ENCODE measurements around the gene PSMB8. TPM values are rescaled to one million over a fixed set of nuclear protein-coding genes. Genes with fewer than 3 reads are reported as not detected.
A peak's percentile ranks its signal among the peaks of the same experiment; 100 is the strongest.
"Not testable (repeated sequence)": the region's sequence is repeated elsewhere in the genome, so short reads cannot be mapped to it uniquely, and the experiment has no call there.

Gene PSMB8
- polyA plus RNA-seq, 3 donors: 24.1 to 27.8 (median 25.7) TPM

- peak; percentile 83 to 84 (median 83) for DNase-seq (ENCODE audit: low read depth in 3 of 3, low spot score in 2 of 3)
Observed at GRCh38 chr6:32838114-32838958, 5.5 kb downstream of the PSMB8 start, which contains the start of gene TAP2. Gene TAP2 (minus strand): TSS chr6:32838739. CDS start chr6:32838233, 506 bp downstream.

DNA sequence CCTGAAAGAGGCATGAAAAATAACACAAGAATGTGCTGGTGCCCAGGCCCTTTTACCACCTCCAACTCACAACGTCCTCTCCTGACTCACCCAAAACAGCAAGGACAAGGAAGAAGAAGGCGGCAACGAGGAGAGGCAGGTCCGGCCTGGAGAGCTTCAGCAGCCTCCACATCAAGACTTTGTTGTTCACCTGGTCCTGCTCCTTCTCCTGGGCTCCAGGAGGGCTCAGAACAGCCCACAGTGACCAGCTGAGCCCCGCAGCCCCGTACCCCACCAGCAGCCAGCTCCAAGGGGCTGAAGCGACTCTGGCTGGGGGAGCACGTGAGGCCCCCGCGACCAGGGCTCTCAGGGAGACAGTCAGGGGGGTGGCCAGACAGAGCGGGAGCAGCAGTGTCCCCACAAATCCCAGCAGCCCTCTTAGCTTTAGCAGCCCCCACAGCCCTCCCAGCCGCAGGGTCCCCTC lies 6.2 kb downstream of the PSMB8 start:
- DNase-seq (ENCODE audit: low read depth in 3 of 3, low spot score in 2 of 3): no peak

GRCh38 chr6:32836873-32837272 lies 7.0 kb downstream of the PSMB8 start:
- DNase-seq (ENCODE audit: low read depth in 3 of 3, low spot score in 2 of 3): no peak

DNA sequence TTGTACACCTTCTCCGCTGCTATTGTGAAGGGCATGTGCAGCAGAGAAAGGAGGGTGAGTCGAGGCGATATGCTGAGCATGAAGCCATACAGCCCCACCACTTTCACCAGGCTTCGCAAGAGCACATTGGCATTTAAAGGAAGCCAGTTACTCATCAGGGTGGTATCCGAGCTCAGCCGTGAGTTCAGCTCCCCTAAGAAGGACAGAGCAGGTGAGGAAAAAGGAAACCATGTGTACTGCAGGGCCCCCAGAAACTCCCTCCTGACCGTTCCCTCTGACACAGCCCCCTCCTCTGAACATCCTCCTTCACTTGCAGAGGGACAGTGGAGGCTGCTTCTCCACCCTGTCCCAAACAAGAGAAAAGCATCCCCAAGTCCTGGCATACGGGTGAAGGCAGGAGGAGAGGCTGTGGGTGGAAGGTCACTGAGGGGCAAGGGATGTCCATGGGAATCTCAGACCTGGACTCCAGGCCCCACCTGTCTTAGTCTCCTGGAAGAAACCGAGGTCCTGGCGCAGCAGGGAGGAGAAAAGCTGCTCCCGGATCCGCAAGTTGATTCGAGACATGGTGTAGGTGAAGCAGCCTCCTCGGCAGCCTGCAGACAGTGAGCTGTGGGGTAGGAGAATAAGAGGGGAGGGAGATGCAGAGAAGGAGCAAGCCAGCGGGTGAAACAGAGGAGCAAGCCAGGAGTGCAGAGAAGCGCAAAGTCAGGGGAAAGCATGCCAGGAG lies 8.5 kb downstream of the PSMB8 start:
- no peak for DNase-seq (ENCODE audit: low read depth in 3 of 3, low spot score in 2 of 3)

DNA sequence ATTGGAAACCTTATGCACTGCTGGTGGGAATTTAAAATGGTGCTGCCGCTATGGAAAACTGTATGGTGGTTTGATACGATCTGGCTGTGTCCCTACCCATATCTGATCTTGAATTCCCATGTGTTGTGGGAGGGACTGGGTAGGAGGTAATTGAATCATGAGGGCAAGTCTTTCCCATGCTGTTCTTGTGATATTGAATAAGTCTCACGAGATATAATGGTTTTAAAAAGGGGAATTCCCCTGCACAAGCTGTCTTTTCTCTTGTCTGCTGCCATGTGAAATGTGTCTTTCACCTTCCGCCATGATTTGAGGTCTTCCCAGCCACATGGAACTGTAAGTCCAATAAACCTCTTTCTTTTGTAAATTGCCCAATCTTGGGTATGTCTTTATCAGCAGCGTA lies 10.2 kb downstream of the PSMB8 start:
- DNase-seq (ENCODE audit: low read depth in 3 of 3, low spot score in 2 of 3): no peak

DNA sequence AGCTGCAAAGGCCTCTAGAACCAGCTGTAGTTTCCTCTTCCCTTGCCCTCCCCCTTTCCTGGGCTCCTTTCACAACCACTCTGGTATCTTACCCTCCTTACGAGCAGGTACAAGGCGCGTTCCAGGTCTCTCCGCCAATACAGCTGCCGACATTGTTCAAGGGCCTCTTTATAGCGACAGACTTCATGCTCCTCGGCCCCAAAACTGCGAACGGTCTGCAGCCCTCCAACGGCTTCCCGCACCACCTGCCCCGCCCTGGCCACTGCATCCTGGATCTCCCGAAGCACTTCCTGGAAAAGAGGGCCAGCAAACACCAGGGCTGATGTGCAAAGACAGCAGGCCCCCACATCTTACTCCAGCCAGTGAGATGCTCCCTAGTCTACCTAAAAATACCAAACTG lies 11.3 kb downstream of the PSMB8 start:
- DNase-seq (ENCODE audit: low read depth in 3 of 3, low spot score in 2 of 3): no peak

DNA sequence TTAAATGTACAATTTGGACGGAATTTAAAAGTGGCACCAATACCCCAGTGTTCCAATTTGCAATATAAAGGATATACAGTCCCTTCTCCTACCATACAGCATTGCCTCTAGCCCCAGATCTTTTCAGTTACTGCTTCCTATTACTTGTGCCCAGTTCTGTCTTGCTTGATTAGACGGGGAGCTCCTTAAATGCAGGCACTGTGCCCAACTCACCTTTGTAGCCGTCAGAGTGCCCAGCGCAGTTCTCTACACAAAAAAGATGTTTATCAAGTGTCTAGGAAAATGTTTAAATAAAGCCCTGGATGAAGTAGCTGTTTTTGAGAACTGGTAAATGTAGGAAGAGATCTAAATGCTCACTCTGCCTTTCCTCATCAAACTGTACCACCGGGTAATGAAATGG lies 12.9 kb downstream of the PSMB8 start:
- no peak for DNase-seq (ENCODE audit: low read depth in 3 of 3, low spot score in 2 of 3)

- DNase-seq (ENCODE audit: low read depth in 3 of 3, low spot score in 2 of 3): no peak
Observed at GRCh38 chr6:32830017-32830416, 13.8 kb downstream of the PSMB8 start.

DNA sequence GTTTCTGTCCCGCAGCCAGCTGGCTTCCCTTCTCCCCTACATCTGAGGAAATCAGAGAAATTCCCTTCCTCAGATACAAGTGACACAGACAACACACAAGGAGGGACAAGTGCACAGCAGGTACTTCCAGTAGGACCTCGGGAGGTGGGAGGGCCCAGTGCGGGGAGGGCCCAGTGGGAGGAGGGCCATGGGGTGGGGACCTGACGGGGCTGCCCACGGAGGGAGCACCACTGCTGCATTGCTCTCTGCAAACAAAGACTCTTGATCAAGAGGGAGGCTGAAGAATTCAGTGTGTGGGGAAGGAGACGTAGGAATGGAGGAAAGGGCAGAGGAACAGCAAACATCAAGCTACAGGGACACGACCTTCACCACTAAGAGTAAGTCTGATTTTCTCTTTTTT lies 14.4 kb downstream of the PSMB8 start:
- DNase-seq (ENCODE audit: low read depth in 3 of 3, low spot score in 2 of 3): no peak

- DNase-seq (ENCODE audit: low read depth in 3 of 3, low spot score in 2 of 3): no peak
Observed at GRCh38 chr6:32827025-32827424, 16.8 kb downstream of the PSMB8 start.

- no peak for DNase-seq (ENCODE audit: low read depth in 3 of 3, low spot score in 2 of 3)
Observed at GRCh38 chr6:32825966-32826365, 17.9 kb downstream of the PSMB8 start.

GRCh38 chr6:32819729-32820128 lies 24.1 kb downstream of the PSMB8 start:
- no peak for DNase-seq (ENCODE audit: low read depth in 3 of 3, low spot score in 2 of 3)

DNA sequence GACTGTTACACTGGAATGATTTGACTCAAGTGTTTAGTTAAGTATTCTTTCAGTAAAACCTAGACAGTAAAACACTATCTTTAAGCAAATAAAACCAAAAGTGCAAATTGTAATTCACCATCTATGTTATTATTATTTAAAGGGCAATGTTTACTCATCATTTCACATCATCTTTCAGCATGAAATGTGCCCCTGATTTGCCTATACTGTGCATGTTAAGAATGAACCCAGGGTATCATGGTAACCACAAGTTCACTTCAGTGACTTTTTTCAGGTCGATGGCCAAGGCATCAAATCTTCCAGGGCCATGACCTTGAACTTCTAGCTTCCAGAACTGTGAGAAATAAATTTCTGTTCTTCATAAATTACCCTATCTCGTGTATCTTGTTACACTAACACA lies 25.0 kb downstream of the PSMB8 start:
- DNase-seq (ENCODE audit: low read depth in 3 of 3, low spot score in 2 of 3): no peak

DNA sequence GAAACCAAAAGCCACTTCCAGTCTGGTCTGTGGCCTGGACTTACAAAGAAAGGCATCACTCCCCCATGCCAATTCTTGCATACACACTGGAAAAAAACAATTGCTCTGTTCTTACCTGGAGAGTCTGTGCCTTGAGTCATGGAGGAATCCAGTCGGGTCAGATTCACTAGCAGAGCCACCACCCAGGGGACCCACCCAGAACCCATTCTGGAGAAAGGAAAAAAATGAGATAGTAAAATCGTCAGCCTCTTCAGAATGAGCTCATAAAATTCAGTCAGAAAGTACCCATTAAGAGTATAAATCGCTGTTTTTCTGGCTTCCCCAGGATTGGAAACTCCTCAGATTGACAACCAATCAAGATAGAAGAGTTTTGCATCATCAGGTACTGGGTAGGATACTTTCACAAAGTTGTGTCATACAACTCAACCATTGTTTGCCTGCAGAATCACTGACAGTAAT lies 27.1 kb downstream of the PSMB8 start, which contains the start of gene HLA-DOB:
HLA-DOB (minus strand) TSS at position 257 of the 459 bp plus-strand sequence; CDS start at position 206, 51 bp downstream.
- DNase-seq (ENCODE audit: low read depth in 3 of 3, low spot score in 2 of 3): no peak

DNA sequence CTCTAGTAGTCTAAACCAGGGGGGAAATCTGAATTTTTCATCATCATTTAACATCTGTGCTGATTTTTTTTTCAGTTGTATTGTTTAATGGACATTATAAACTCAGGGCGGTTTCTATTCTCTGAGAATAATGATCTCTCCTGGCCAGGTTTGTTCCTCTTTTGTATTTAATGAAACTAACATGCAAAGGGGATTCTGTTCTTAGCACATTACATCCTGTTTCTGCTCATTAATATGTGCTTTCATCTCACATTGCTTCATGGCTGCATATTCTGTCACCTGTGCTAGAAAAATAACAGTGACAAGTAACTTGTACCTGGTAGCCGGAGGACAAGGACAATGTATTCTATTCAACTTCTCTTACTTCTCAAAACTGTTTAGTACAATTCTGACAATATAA lies 27.9 kb downstream of the PSMB8 start:
- no peak for DNase-seq (ENCODE audit: low read depth in 3 of 3, low spot score in 2 of 3)

- DNase-seq (ENCODE audit: low read depth in 3 of 3, low spot score in 2 of 3): no peak
Observed at GRCh38 chr6:32815115-32815514, 28.7 kb downstream of the PSMB8 start.

DNA sequence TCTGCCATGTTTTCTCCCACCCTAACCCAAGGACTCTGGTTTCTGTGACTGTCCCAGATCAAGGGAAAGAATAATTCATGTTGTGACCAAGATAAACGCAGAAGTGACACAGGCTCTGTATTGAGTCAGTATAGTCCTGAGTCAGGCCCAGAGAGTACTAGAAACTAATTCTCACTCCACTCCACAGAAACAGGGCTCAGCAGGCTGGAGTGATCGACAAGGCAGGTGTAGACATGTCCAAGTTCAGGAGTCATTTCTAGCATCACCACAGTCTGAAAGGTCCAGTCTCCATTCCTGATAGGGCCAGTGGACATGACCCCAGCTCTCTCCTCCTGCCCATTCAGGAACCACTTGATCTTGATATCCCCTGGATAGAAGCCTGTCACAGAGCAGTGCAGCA lies 29.7 kb downstream of the PSMB8 start:
- no peak for DNase-seq (ENCODE audit: low read depth in 3 of 3, low spot score in 2 of 3)

GRCh38 chr6:32809171-32809570 lies 34.7 kb downstream of the PSMB8 start:
- DNase-seq (ENCODE audit: low read depth in 3 of 3, low spot score in 2 of 3): no peak

- no peak for DNase-seq (ENCODE audit: low read depth in 3 of 3, low spot score in 2 of 3)
Observed at GRCh38 chr6:32807020-32807580, 36.7 kb downstream of the PSMB8 start.

DNA sequence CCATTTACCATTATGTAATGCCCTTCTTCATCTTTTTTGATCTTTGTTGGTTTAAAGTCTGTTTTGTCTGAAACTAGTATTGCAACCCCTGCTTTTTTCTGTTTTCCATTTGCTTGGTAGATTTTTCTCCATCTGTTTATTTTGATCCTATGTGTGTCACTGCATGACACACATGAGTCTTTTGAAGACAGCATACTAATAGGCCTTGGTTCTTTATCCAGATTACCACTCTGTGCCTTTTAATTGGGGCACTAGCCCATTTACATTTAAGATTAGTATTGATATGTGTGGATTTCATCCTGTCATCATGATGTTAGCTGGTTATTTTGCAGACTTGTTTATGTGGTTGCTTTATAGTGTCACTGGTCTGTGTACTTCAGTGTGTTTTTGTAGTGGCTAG lies 38.4 kb downstream of the PSMB8 start:
- not testable (repeated sequence) for DNase-seq (ENCODE audit: low read depth in 3 of 3, low spot score in 2 of 3)

- DNase-seq (ENCODE audit: low read depth in 3 of 3, low spot score in 2 of 3): no peak
Observed at GRCh38 chr6:32803416-32803815, 40.4 kb downstream of the PSMB8 start.
